H1 (cell line): ENCODE results near the gene POU6F2. TPM values are rescaled to one million over a fixed set of nuclear protein-coding genes. Genes with fewer than 3 reads are reported as not detected.

Experiments used
- CTCF ChIA-PET: fragments of 300-600 bp; sonication (Branson Sonifier 250); formaldehyde crosslinking; loops from one replicate; lab custom pipeline; 2021; ENCODE audit not compliant: partially characterized antibody; lab: Charles Lee
- POLR2A ChIA-PET: fragments of 300-600 bp; sonication (Branson Sonifier 250); formaldehyde crosslinking; loops from one replicate; lab custom pipeline; 2021; ENCODE audit warnings: inconsistent platforms; ENCODE audit not compliant: partially characterized antibody; lab: Charles Lee
- DNase-seq, 2 experiments: peaks; one replicate each; pipeline versions ENCODE4 v3.0.0 to v3.0.0-alpha.2; 2010 to 2022; ENCODE audit warnings: low spot score in 2 of 2, low read depth in 1 of 2, mixed read lengths in 1 of 2
- FAIRE-seq: peaks from 2 replicates; lab custom pipeline; 2011; peaks lifted over from hg19 to GRCh38; lab: Jason Lieb, UNC
- H2AFZ ChIP-seq: 2 replicates; pipeline ENCODE4 v1.8.1; 2012; ENCODE audit warnings: low read length, inconsistent platforms
- H2AK5ac ChIP-seq: 2 replicates; pipeline ENCODE4 v1.6.1; 2013; ENCODE audit warnings: low read depth, low read length
- H2BK120ac ChIP-seq: replicated peaks from 2 replicates; pipeline ENCODE3; 2013; ENCODE audit warnings: low read depth, low read length, inconsistent platforms
- H2BK12ac ChIP-seq: 2 replicates; pipeline ENCODE4 v1.6.1; 2013; ENCODE audit warnings: low read depth, low read length
- H2BK15ac ChIP-seq: 2 replicates; pipeline ENCODE4 v1.6.1; 2013; ENCODE audit warnings: low read length
- H2BK20ac ChIP-seq: 2 replicates; pipeline ENCODE4 v1.6.1; 2013; ENCODE audit warnings: low read length
- H2BK5ac ChIP-seq: 2 replicates; pipeline ENCODE4 v1.6.1; 2013; ENCODE audit warnings: low read depth, low read length
- H3K14ac ChIP-seq: 2 replicates; pipeline ENCODE4 v1.6.1; 2013; ENCODE audit warnings: inconsistent platforms; ENCODE audit not compliant: insufficient read length
- H3K18ac ChIP-seq: 2 replicates; pipeline ENCODE4 v1.6.1; 2013; ENCODE audit warnings: low read length; ENCODE audit errors: extremely low read depth
- H3K23ac ChIP-seq: 2 replicates; pipeline ENCODE4 v1.6.1; 2013; ENCODE audit warnings: inconsistent platforms; ENCODE audit not compliant: insufficient read length
- H3K23me2 ChIP-seq: 2 replicates; pipeline ENCODE4 v1.6.1; 2013; ENCODE audit warnings: low read depth, low read length
- H3K27ac ChIP-seq: 2 replicates; pipeline ENCODE4 v1.6.1; 2011; ENCODE audit warnings: low read depth, low read length, inconsistent platforms
- H3K27me3 ChIP-seq, 4 experiments: replicated peaks in 1 of 4; 1 replicate in 1 of 4; 2 replicates in 3 of 4; pipeline versions ENCODE4 v1.6.1 to v1.8.1; 2011 to 2013; ENCODE audit warnings: low read length in 3 of 4, mild to moderate bottlenecking in 3 of 4, inconsistent platforms in 2 of 4, mixed read lengths in 2 of 4, moderate library complexity in 1 of 4; ENCODE audit not compliant: control insufficient read depth in 3 of 4, insufficient read depth in 3 of 4; ENCODE audit errors: extremely low read depth in 1 of 4
- H3K36me3 ChIP-seq, 4 experiments: 2 replicates each; pipeline versions ENCODE4 v1.6.1 to v1.8.1; 2011 to 2013; ENCODE audit warnings: mild to moderate bottlenecking in 4 of 4, low read length in 3 of 4, moderate library complexity in 2 of 4, control low read depth in 1 of 4, inconsistent platforms in 1 of 4; ENCODE audit not compliant: insufficient read depth in 4 of 4, control insufficient read depth in 2 of 4
- H3K4ac ChIP-seq: replicated peaks from 2 replicates; pipeline ENCODE3; 2013; ENCODE audit warnings: low read length, low read depth, mixed read lengths, inconsistent platforms; ENCODE audit not compliant: insufficient read length
- H3K4me1 ChIP-seq, 4 experiments: replicated peaks in 1 of 4; 1 replicate in 1 of 4; 2 replicates in 3 of 4; pipeline versions ENCODE4 v1.6.1 to v1.8.1; 2011 to 2013; ENCODE audit warnings: low read length in 3 of 4, inconsistent platforms in 2 of 4, mixed read lengths in 1 of 4; ENCODE audit not compliant: insufficient read depth in 4 of 4, control insufficient read depth in 3 of 4
- H3K4me2 ChIP-seq, 2 experiments: 2 replicates each; pipeline versions ENCODE4 v1.6.1 to v1.8.1; 2011 to 2013; ENCODE audit warnings: low read depth in 2 of 2, low read length in 2 of 2, control low read depth in 1 of 2, inconsistent platforms in 1 of 2, mild to moderate bottlenecking in 1 of 2; ENCODE audit not compliant: insufficient read depth in 1 of 2
- H3K4me3 ChIP-seq, 4 experiments: fragments of 200-600, 300-600 bp in 1 of 4; sonication (generic), shearing (Covaris generic), sonication (Bioruptor Twin) in 1 of 4; 2 replicates each; pipeline versions ENCODE4 v1.5.1 to v1.8.1; 2011 to 2016; ENCODE audit warnings: low read length in 4 of 4, low read depth in 3 of 4, control low read depth in 2 of 4, inconsistent platforms in 2 of 4, mild to moderate bottlenecking in 2 of 4, mixed read lengths in 1 of 4, moderate library complexity in 1 of 4; ENCODE audit not compliant: insufficient read depth in 2 of 4; ENCODE audit errors: extremely low read depth in 1 of 4
- H3K56ac ChIP-seq: replicated peaks from 2 replicates; pipeline ENCODE3; 2013; ENCODE audit warnings: low read depth, mild to moderate bottlenecking, mixed read lengths, low read length, inconsistent platforms; ENCODE audit not compliant: insufficient read length
- H3K79me1 ChIP-seq: 2 replicates; pipeline ENCODE4 v1.6.1; 2013; ENCODE audit warnings: low read depth, low read length, control low read depth
- H3K79me2 ChIP-seq, 2 experiments: 2 replicates each; pipeline versions ENCODE4 v1.6.1 to v1.8.1; 2012 to 2013; ENCODE audit warnings: low read length in 2 of 2, mild to moderate bottlenecking in 2 of 2, inconsistent platforms in 1 of 2; ENCODE audit not compliant: insufficient read depth in 2 of 2, control insufficient read depth in 1 of 2
- H3K9ac ChIP-seq, 4 experiments: replicated peaks in 1 of 4; 1 replicate in 1 of 4; 2 replicates in 3 of 4; pipeline versions ENCODE4 v1.6.1 to v1.8.1; 2011 to 2013; ENCODE audit warnings: low read depth in 3 of 4, low read length in 3 of 4, control low read depth in 2 of 4, mild to moderate bottlenecking in 2 of 4, moderate library complexity in 2 of 4, inconsistent platforms in 1 of 4; ENCODE audit errors: extremely low read depth in 1 of 4
- H3K9me3 ChIP-seq, 2 experiments: 2 replicates each; pipeline versions ENCODE4 v1.6.1 to v1.8.1; 2012 to 2013; ENCODE audit warnings: mild to moderate bottlenecking in 2 of 2, moderate library complexity in 2 of 2, control low read depth in 1 of 2, inconsistent platforms in 1 of 2, low read depth in 1 of 2, low read length in 1 of 2, mixed read lengths in 1 of 2; ENCODE audit not compliant: insufficient read depth in 2 of 2
- H4K20me1 ChIP-seq, 2 experiments: replicated peaks in 1 of 2; 2 replicates each; pipeline versions ENCODE3 to v1.8.1; 2011 to 2013; ENCODE audit warnings: inconsistent platforms in 2 of 2, low read length in 2 of 2, mild to moderate bottlenecking in 1 of 2; ENCODE audit not compliant: insufficient read depth in 2 of 2, control insufficient read depth in 1 of 2
- H4K5ac ChIP-seq: 2 replicates; pipeline ENCODE4 v1.6.1; 2013; ENCODE audit warnings: low read length, low read depth, mixed read lengths, inconsistent platforms; ENCODE audit not compliant: insufficient read length
- H4K8ac ChIP-seq: 2 replicates; pipeline ENCODE4 v1.8.0; 2013; ENCODE audit warnings: mild to moderate bottlenecking, moderate library complexity, low read length, inconsistent platforms; ENCODE audit not compliant: insufficient read depth; ENCODE audit errors: extremely low read depth
- H4K91ac ChIP-seq: replicated peaks from 2 replicates; pipeline ENCODE3; 2013; ENCODE audit warnings: low read length, mixed read lengths, inconsistent platforms; ENCODE audit not compliant: insufficient read length
- CHD1 ChIP-seq: IDR thresholded peaks from 2 replicates; pipeline ENCODE4 v1.6.1; 2012; ENCODE audit warnings: low read depth, low read length, improper control_type of control experiment
- WGBS, 2 experiments: shearing (Covaris generic) in 1 of 2; methylation state at CpG; one replicate each; pipeline versions ENCODE4 v1.1.6 to v1.1.7; 2013 to 2015; ENCODE audit warnings: low lambda C conversion rate in 2 of 2, mixed read lengths in 2 of 2, inconsistent platforms in 1 of 2, low coverage in 1 of 2, missing lambda C conversion rate in 1 of 2; ENCODE audit not compliant: insufficient replicate concordance in 2 of 2, insufficient coverage in 1 of 2, insufficient read length in 1 of 2; ENCODE audit errors: extremely low coverage in 1 of 2, missing lambda C conversion rate in 1 of 2; 5-methylcytosine and 5-hydroxymethylcytosine counted together
- polyA plus RNA-seq, 7 experiments: library from polyadenylated mRNA; depleted of rRNA in 3 of 7; stranded (reverse) in 5 of 7; unstranded in 2 of 7; fragments of >200 nt in 5 of 7; fragments of 200-250 nt in 2 of 7; gene quantifications; 1 replicate in 5 of 7; 2 replicates in 1 of 7; 4 replicates in 1 of 7; pipeline versions ENCODE4 v1.2.1 to v1.2.3, GENCODE V29; 2011 to 2013; ENCODE audit warnings: missing spikeins in 2 of 7, mixed read lengths in 2 of 7
- total RNA-seq: library from RNA; stranded (reverse); fragmentation: NEBNext Ultra II Directional; extraction: Animal tissue kit (Norgen Biotek cat#: 25700); gene quantifications from 2 replicates; pipeline ENCODE4 v1.2.1, GENCODE V29; 2021

POU6F2 gene
- total and polyA plus RNA-seq, 2 of the 8 experiments (the other 6 are each of a cell fraction or from before 2014, with no cell fraction given) = 1.1 to 2.0 TPM

DNA sequence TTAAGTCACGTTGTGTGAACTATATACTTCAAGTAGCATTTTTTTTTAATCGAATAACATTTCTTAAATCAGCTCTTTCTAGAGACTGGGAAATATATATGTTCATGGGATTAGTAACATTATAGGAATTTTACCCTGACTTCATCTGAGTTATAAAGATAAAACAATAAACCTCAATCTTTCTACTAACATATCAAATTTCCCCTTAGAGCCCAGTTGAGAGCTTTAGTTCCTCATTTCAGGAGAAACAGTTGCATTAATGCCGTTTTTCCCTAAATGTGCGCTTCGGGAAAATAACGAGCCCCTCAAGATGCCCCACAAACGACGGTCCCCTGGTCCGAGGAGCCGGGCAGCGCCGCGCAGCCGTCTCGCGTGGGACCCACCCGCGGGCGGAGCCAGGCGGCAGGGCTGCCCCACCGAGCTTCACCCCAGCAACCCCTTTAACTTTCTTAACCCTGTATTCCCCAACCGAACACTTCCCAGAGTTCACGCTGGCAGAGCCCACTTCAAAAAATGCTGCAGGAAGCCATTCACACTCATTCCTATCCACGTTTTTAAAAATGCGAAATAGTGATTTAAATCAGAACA, 436.0 kb downstream of the POU6F2 start:
- Histone ChIP-seq H2AK5ac (no peak overlapping the region), H3K4me3 (peak overlapping the region; percentile 49 to 77 (median 70)), H3K4me2 (peak overlapping the region; percentile 79 to 93), H3K23me2 (peaks cover 7% of the 10 kb centered on the region; the same call in 1 of the 2 replicates), H3K4ac (no peak overlapping the region), H3K36me3 (no peaks in the 10 kb centered on the region), H2BK5ac (no peak overlapping the region), H3K9me3 (no peaks in the 10 kb centered on the region; a peak in 1 of 4 replicates), H2BK120ac (no peak overlapping the region), H2BK15ac (no peak overlapping the region), H3K79me1 (no peaks in the 10 kb centered on the region), H3K18ac (no peak overlapping the region; the same call in 1 of the 2 replicates), H3K14ac (no peak overlapping the region), H2BK12ac (no peak overlapping the region), H4K8ac (no peak overlapping the region; the same call in 1 of the 2 replicates), H3K27me3 (no peaks in the 10 kb centered on the region), H3K23ac (no peak overlapping the region), H2BK20ac (no peak overlapping the region), H3K27ac (no peak overlapping the region), H3K79me2 (no peaks in the 10 kb centered on the region), H3K9ac (peak overlapping the region in 1 of 4 experiments; percentile 45; a peak in 1 of 7 replicates), H4K91ac (no peak overlapping the region), H3K56ac (peak overlapping the region; percentile 17), H4K5ac (peak overlapping the region; percentile 16), H3K4me1 (no peaks in the 10 kb centered on the region), H4K20me1 (no peaks in the 10 kb centered on the region), H2AFZ (peak overlapping the region; percentile 74; the same call in 1 of the 2 replicates)
- ChIA-PET POLR2A (no interaction called here), CTCF (interaction anchor here (0.6 to 0.9 kb wide), 4 partner anchors 17 to 619 kb away, joined by 3 to 4 read pairs (median 3); no protein-coding TSS in a partner anchor)
- no peak for DNase-seq
- 14% methylated on average over 25 of the region's 25 CpGs; no CpG with 5 or more reads in 1 of the 2 experiments for WGBS, 2 experiments
- no peak for FAIRE-seq
- TF ChIP-seq CHD1 = no peak
